ENCODE data around the gene CIPC. TPM values are rescaled to one million over a fixed set of nuclear protein-coding genes. Genes with fewer than 3 reads are reported as not detected.

CIPC gene
- total RNA-seq, 1 donor from 2014 or later, result 22.5 TPM

DNA sequence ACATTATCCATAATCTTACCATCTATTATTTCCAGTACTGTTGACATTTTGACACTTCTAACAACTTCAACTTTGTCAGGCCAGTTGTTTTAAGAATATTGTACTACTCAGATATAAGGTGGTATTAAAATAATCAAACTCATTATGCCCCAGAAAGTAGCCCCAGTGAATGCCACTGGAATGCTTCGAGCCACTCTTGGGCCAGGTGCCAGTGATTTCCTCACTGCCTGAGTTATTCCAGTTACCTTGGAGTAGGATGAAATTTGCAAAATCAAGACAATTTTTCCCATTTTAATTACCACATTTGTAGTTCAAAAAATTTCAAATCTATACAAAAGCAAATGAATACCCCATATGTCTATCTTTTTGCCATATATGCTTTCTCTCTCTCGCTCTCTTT lies 9.2 kb downstream of the CIPC start:
- Mint-ChIP-seq H3K36me3 (peaks cover 22% of the 10 kb centered on the region), H3K27ac (no peak overlapping the region), H3K4me3 (no peak overlapping the region), H3K4me1 (peaks cover 77% of the 10 kb centered on the region), H3K9me3 (no peaks in the 10 kb centered on the region), H3K27me3 (ENCODE audit: insufficient read depth, low read depth) (no peaks in the 10 kb centered on the region)
- no peaks in the 10 kb centered on the region for H3K27me3 ChIP-seq
- peaks cover 52% of the 10 kb centered on the region for H4K20me1 ChIP-seq (ENCODE audit: low read depth)
- H3K27ac ChIP-seq, result no peak overlapping the region
- peaks cover 4% of the 10 kb centered on the region for H3K36me3 ChIP-seq
- H3K4me3 ChIP-seq, result no peak overlapping the region
- no peak overlapping the region for H3K4me2 ChIP-seq
- peaks cover 28% of the 10 kb centered on the region for H3K79me2 ChIP-seq (ENCODE audit: low read depth)
- no peak overlapping the region for H2AFZ ChIP-seq (replicated peaks)
- H3K9ac ChIP-seq, result no peak overlapping the region
- peaks cover 57% of the 10 kb centered on the region for H3K4me1 ChIP-seq
- TF ChIP-seq EZH2 (IDR thresholded peaks at IDR 0.05) (no peak), EZH2phosphoT487 (IDR thresholded peaks at IDR 0.05) (no peak)
- TF ChIP-seq, protein P1, sequence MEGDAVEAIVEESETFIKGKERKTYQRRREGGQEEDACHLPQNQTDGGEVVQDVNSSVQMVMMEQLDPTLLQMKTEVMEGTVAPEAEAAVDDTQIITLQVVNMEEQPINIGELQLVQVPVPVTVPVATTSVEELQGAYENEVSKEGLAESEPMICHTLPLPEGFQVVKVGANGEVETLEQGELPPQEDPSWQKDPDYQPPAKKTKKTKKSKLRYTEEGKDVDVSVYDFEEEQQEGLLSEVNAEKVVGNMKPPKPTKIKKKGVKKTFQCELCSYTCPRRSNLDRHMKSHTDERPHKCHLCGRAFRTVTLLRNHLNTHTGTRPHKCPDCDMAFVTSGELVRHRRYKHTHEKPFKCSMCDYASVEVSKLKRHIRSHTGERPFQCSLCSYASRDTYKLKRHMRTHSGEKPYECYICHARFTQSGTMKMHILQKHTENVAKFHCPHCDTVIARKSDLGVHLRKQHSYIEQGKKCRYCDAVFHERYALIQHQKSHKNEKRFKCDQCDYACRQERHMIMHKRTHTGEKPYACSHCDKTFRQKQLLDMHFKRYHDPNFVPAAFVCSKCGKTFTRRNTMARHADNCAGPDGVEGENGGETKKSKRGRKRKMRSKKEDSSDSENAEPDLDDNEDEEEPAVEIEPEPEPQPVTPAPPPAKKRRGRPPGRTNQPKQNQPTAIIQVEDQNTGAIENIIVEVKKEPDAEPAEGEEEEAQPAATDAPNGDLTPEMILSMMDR (IDR thresholded peaks at IDR 0.05), result no peak
- no peak for DNase-seq (ENCODE audit: low spot score)
- H3K9me3 ChIP-seq (ENCODE audit: low read depth), result no peaks in the 10 kb centered on the region
- H3F3A ChIP-seq (ENCODE audit: low read depth), result peaks cover 57% of the 10 kb centered on the region

DNA sequence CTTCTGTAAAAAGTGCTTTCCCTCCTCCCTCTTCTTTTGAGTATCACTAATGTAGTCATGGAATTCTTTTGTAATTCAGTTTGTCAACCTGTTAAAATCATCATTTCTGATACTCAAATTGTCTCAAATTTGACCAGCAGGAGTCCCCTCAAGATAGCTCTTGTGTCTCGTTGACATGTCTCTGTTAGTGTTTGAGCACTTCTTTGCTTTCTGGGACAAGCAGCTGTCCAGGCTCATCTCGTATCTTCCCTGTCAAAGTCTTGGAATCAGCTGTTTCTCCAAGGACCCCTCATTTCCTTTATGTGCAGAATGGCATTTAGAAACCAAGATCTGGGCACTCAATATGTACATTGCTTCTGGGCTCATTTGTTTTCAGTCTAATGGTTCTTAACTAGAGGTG lies 10.7 kb downstream of the CIPC start:
- Histone ChIP-seq H4K20me1 (ENCODE audit: low read depth) (peaks cover 52% of the 10 kb centered on the region), H3K4me2 (no peak overlapping the region), H3K4me3 (no peak overlapping the region), H3K79me2 (ENCODE audit: low read depth) (peaks cover 14% of the 10 kb centered on the region), H3F3A (ENCODE audit: low read depth) (peaks cover 57% of the 10 kb centered on the region), H3K27ac (no peak overlapping the region), H2AFZ (replicated peaks) (no peak overlapping the region), H3K9me3 (ENCODE audit: low read depth) (no peaks in the 10 kb centered on the region), H3K36me3 (peaks cover 4% of the 10 kb centered on the region), H3K4me1 (peaks cover 57% of the 10 kb centered on the region), H3K27me3 (no peaks in the 10 kb centered on the region), H3K9ac (no peak overlapping the region)
- Mint-ChIP-seq H3K27ac (no peak overlapping the region), H3K36me3 (peaks cover 30% of the 10 kb centered on the region), H3K4me3 (no peak overlapping the region), H3K9me3 (no peaks in the 10 kb centered on the region), H3K27me3 (ENCODE audit: insufficient read depth, low read depth) (no peaks in the 10 kb centered on the region), H3K4me1 (peaks cover 65% of the 10 kb centered on the region)
- DNase-seq (ENCODE audit: low spot score), result no peak
- TF ChIP-seq EZH2 (IDR thresholded peaks at IDR 0.05) (no peak), EZH2phosphoT487 (IDR thresholded peaks at IDR 0.05) (no peak)
- TF ChIP-seq, protein P1 (IDR thresholded peaks at IDR 0.05), result no peak

DNA sequence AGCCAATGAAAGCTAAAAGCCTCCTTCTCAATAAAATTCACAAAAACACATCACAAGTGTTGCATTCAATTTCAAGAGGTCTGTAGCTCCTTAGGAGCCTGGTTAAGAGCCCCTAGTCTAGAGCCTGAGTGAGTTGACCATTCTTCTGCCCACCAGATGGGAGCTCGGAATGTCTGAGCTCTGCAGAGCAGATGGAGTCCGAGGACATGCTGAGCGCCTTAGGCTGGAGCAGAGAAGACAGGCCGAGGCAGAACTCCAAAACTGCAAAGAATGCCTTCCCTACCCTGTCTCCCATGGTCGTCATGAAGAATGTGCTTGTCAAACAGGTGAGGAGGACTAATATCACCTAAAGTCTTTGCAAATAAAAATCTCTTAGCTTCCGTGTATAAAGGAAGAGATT lies 11.6 kb downstream of the CIPC start:
- TF ChIP-seq EZH2 (IDR thresholded peaks at IDR 0.05) (no peak), EZH2phosphoT487 (IDR thresholded peaks at IDR 0.05) (no peak)
- TF ChIP-seq, protein P1 (IDR thresholded peaks at IDR 0.05), result no peak
- H3K4me3 ChIP-seq, result no peak overlapping the region
- peaks cover 52% of the 10 kb centered on the region for H3K4me1 ChIP-seq
- peaks cover 56% of the 10 kb centered on the region for H3K4me1 Mint-ChIP-seq
- H3K9ac ChIP-seq, result no peak overlapping the region
- no peak overlapping the region for H3K27ac ChIP-seq
- peaks cover 48% of the 10 kb centered on the region for H4K20me1 ChIP-seq (ENCODE audit: low read depth)
- H3K4me3 Mint-ChIP-seq, result no peak overlapping the region
- no peaks in the 10 kb centered on the region for H3K27me3 Mint-ChIP-seq (ENCODE audit: insufficient read depth, low read depth)
- no peak for DNase-seq (ENCODE audit: low spot score)
- H3K27ac Mint-ChIP-seq, result no peak overlapping the region
- H2AFZ ChIP-seq (replicated peaks), result no peak overlapping the region
- H3K27me3 ChIP-seq, result no peaks in the 10 kb centered on the region
- peaks cover 6% of the 10 kb centered on the region for H3K79me2 ChIP-seq (ENCODE audit: low read depth)
- peaks cover 38% of the 10 kb centered on the region for H3K36me3 Mint-ChIP-seq
- H3F3A ChIP-seq (ENCODE audit: low read depth), result peaks cover 51% of the 10 kb centered on the region
- H3K9me3 Mint-ChIP-seq, result no peaks in the 10 kb centered on the region
- H3K36me3 ChIP-seq, result peaks cover 4% of the 10 kb centered on the region
- H3K4me2 ChIP-seq, result no peak overlapping the region
- H3K9me3 ChIP-seq (ENCODE audit: low read depth), result no peaks in the 10 kb centered on the region

All from neural progenitor cell (in vitro differentiated cells).